ENCODE data around the gene AMHR2.

DNA sequence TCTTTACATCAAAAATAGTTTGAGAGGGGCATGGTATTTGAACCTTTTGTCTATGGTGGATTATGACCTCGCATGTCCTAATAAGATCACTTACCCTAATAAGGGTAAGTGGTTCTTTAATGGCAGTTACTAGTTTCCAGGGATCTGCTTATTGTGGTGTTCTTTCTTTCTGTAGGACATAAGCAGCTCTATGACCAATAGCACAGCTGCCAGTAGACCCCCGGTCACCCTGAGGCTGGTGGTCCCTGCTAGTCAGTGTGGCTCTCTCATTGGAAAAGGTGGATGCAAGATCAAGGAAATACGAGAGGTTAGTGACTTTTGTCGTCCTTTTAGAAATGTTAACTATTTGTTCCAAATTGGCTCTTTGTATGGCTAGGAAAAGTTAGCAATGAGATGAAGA lies 35.4 kb downstream of the AMHR2 start:
- TF ChIP-seq, protein P1, sequence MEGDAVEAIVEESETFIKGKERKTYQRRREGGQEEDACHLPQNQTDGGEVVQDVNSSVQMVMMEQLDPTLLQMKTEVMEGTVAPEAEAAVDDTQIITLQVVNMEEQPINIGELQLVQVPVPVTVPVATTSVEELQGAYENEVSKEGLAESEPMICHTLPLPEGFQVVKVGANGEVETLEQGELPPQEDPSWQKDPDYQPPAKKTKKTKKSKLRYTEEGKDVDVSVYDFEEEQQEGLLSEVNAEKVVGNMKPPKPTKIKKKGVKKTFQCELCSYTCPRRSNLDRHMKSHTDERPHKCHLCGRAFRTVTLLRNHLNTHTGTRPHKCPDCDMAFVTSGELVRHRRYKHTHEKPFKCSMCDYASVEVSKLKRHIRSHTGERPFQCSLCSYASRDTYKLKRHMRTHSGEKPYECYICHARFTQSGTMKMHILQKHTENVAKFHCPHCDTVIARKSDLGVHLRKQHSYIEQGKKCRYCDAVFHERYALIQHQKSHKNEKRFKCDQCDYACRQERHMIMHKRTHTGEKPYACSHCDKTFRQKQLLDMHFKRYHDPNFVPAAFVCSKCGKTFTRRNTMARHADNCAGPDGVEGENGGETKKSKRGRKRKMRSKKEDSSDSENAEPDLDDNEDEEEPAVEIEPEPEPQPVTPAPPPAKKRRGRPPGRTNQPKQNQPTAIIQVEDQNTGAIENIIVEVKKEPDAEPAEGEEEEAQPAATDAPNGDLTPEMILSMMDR (conservative IDR thresholded peaks at IDR 0.05; ENCODE audit: low read depth in 2 of 2), result no peak
- TF ChIP-seq POLR2AphosphoS5 (IDR thresholded peaks at IDR 0.05; ENCODE audit: low read depth), result no peak
- no peak for TF ChIP-seq REST (IDR thresholded peaks at IDR 0.05; ENCODE audit: unreplicated experiment)
- TF ChIP-seq ZNF114 (CRISPR knock-in tag; IDR thresholded peaks at IDR 0.05), result no peak
- no peak for TF ChIP-seq EZH2 (IDR thresholded peaks at IDR 0.05; ENCODE audit: low read depth, unreplicated experiment)
- TF ChIP-seq EZH2phosphoT487 (IDR thresholded peaks at IDR 0.05; ENCODE audit: unreplicated experiment), result no peak
- no peak for TF ChIP-seq ETS1 (IDR thresholded peaks at IDR 0.05)
- no peak for TF ChIP-seq JUNB (IDR thresholded peaks at IDR 0.05; ENCODE audit: unreplicated experiment)
- no peak for TF ChIP-seq STAT1 (IDR thresholded peaks at IDR 0.05; ENCODE audit: unreplicated experiment)
- TF ChIP-seq CREB1 (CRISPR knock-in tag; IDR thresholded peaks at IDR 0.05; ENCODE audit: low read depth), result no peak
- no peak for TF ChIP-seq NANOG (IDR thresholded peaks at IDR 0.05; ENCODE audit: borderline replicate concordance)
- TF ChIP-seq ZNF331 (CRISPR knock-in tag; IDR thresholded peaks at IDR 0.05; ENCODE audit: low read depth), result no peak
- TF ChIP-seq, protein P2, sequence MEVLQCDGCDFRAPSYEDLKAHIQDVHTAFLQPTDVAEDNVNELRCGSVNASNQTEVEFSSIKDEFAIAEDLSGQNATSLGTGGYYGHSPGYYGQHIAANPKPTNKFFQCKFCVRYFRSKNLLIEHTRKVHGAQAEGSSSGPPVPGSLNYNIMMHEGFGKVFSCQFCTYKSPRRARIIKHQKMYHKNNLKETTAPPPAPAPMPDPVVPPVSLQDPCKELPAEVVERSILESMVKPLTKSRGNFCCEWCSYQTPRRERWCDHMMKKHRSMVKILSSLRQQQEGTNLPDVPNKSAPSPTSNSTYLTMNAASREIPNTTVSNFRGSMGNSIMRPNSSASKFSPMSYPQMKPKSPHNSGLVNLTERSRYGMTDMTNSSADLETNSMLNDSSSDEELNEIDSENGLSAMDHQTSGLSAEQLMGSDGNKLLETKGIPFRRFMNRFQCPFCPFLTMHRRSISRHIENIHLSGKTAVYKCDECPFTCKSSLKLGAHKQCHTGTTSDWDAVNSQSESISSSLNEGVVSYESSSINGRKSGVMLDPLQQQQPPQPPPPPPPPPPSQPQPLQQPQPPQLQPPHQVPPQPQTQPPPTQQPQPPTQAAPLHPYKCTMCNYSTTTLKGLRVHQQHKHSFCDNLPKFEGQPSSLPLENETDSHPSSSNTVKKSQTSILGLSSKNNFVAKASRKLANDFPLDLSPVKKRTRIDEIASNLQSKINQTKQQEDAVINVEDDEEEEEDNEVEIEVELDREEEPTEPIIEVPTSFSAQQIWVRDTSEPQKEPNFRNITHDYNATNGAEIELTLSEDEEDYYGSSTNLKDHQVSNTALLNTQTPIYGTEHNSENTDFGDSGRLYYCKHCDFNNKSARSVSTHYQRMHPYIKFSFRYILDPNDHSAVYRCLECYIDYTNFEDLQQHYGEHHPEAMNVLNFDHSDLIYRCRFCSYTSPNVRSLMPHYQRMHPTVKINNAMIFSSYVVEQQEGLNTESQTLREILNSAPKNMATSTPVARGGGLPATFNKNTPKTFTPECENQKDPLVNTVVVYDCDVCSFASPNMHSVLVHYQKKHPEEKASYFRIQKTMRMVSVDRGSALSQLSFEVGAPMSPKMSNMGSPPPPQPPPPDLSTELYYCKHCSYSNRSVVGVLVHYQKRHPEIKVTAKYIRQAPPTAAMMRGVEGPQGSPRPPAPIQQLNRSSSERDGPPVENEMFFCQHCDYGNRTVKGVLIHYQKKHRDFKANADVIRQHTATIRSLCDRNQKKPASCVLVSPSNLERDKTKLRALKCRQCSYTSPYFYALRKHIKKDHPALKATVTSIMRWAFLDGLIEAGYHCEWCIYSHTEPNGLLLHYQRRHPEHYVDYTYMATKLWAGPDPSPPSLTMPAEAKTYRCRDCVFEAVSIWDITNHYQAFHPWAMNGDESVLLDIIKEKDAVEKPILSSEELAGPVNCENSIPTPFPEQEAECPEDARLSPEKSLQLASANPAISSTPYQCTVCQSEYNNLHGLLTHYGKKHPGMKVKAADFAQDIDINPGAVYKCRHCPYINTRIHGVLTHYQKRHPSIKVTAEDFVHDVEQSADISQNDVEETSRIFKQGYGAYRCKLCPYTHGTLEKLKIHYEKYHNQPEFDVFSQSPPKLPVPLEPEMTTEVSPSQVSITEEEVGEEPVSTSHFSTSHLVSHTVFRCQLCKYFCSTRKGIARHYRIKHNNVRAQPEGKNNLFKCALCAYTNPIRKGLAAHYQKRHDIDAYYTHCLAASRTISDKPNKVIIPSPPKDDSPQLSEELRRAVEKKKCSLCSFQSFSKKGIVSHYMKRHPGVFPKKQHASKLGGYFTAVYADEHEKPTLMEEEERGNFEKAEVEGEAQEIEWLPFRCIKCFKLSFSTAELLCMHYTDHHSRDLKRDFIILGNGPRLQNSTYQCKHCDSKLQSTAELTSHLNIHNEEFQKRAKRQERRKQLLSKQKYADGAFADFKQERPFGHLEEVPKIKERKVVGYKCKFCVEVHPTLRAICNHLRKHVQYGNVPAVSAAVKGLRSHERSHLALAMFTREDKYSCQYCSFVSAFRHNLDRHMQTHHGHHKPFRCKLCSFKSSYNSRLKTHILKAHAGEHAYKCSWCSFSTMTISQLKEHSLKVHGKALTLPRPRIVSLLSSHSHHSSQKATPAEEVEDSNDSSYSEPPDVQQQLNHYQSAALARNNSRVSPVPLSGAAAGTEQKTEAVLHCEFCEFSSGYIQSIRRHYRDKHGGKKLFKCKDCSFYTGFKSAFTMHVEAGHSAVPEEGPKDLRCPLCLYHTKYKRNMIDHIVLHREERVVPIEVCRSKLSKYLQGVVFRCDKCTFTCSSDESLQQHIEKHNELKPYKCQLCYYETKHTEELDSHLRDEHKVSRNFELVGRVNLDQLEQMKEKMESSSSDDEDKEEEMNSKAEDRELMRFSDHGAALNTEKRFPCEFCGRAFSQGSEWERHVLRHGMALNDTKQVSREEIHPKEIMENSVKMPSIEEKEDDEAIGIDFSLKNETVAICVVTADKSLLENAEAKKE (CRISPR knock-in tag; IDR thresholded peaks at IDR 0.05), result no peak
